Fibroblast of lung (primary cell): ENCODE measurements around the gene CR2.

Source experiments
- CTCF ChIP-seq, 2 donors: IDR thresholded peaks in 1 of 2; conservative IDR thresholded peaks in 1 of 2; 1 replicate in 1 of 2; 2 replicates in 1 of 2; pipeline ENCODE4 v1.5.1; 2011 to 2012; ENCODE audit warnings: low read length in 2 of 2, control low read depth in 1 of 2, inconsistent platforms in 1 of 2, low read depth in 1 of 2, mild to moderate bottlenecking in 1 of 2
- EZH2 ChIP-seq: IDR thresholded peaks from 2 replicates; pipeline ENCODE4 v1.5.1; 2012; ENCODE audit warnings: low read length, control low read depth, mild to moderate bottlenecking; ENCODE audit errors: missing control alignments

DNA sequence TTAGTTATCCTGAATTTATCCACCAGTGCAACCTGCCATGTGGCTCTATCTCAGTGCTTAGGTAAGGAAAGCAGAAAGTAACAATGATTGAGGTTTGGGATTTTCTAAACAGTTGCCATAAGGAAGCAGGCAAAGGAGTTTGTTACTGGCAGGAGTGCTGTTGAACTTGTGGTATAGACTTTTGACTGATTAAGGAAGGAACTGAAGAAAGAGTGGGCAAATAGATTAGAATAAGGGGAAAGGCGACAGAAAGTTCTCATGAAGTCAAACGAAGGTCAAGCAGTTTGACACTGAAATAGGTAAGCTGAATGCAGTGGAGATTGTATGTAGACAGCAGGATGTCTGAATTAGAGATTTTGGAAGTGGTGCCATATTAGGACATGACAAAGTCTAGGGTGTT, 24.2 kb upstream of the CR2 start:
- TF ChIP-seq CTCF (conservative IDR thresholded peaks at IDR 0.05 in 1 of 2, IDR thresholded peaks at IDR 0.05 in 1 of 2; ENCODE audit: low read depth in 1 of 2, low read length in 2 of 2) (no peak), EZH2 (no peak)
